Uterus (tissue), 2 donors: Measurements from ENCODE around the gene PCNX2.

Source experiments
- POLR2A ChIP-seq, 2 donors: fragments of 450-650 bp; IDR thresholded peaks; one replicate each; pipeline ENCODE4 v1.6.1; 2016; ENCODE audit warnings: antibody characterized with exemption in 2 of 2, mild to moderate bottlenecking in 1 of 2, moderate library complexity in 1 of 2
- TF ChIP-seq, protein P1 (sequence below), 4 experiments: fragments of 200-600 bp in 2 of 4; fragments of 450-650 bp in 2 of 4; sonication (generic) in 2 of 4; IDR thresholded peaks; one replicate each; pipeline ENCODE4 v1.5.1; 2016 to 2019; ENCODE audit warnings: antibody characterized with exemption in 4 of 4, mild to moderate bottlenecking in 2 of 4, moderate library complexity in 1 of 4

DNA sequence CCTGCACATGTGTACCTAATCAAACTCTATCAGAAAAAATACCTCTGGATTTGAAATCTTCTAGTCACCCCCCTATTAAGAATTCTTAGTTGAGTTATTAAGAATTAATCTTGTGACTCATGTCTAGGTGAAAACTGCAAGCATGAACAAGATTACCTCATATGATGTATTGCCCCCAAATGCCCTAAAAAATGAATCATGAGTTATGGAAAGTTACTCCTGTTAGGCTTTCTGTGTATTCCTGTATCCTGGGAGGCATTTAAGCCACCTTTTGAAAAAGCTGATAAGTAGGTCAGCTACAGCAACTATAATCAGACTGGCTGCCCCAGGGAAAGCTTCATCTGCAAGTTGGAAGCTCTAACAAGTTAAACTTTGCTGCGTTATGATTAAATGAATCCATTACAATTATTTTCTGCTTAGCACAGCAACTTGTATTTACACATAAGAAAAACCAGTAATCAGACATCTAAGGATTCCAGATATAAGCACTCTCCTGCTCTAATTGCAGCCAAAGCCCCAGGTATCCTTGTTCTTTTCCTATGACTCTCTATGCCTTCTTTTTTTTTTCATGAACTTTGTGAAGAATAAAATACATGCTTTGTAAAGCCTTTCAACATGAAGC lies 197.5 kb downstream of the PCNX2 start:
- TF ChIP-seq, protein P1, sequence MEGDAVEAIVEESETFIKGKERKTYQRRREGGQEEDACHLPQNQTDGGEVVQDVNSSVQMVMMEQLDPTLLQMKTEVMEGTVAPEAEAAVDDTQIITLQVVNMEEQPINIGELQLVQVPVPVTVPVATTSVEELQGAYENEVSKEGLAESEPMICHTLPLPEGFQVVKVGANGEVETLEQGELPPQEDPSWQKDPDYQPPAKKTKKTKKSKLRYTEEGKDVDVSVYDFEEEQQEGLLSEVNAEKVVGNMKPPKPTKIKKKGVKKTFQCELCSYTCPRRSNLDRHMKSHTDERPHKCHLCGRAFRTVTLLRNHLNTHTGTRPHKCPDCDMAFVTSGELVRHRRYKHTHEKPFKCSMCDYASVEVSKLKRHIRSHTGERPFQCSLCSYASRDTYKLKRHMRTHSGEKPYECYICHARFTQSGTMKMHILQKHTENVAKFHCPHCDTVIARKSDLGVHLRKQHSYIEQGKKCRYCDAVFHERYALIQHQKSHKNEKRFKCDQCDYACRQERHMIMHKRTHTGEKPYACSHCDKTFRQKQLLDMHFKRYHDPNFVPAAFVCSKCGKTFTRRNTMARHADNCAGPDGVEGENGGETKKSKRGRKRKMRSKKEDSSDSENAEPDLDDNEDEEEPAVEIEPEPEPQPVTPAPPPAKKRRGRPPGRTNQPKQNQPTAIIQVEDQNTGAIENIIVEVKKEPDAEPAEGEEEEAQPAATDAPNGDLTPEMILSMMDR (IDR thresholded peaks at IDR 0.05): no peak
- no peak for TF ChIP-seq POLR2A (IDR thresholded peaks at IDR 0.05)
